Measurements from ENCODE around the gene ITGB2. TPM values are rescaled to one million over a fixed set of nuclear protein-coding genes. Genes with fewer than 3 reads are reported as not detected.

Gene ITGB2
- total RNA-seq, 6 experiments from 2014 or later: 0.19 to 0.45 (median 0.33) TPM; not detected in 3

DNA sequence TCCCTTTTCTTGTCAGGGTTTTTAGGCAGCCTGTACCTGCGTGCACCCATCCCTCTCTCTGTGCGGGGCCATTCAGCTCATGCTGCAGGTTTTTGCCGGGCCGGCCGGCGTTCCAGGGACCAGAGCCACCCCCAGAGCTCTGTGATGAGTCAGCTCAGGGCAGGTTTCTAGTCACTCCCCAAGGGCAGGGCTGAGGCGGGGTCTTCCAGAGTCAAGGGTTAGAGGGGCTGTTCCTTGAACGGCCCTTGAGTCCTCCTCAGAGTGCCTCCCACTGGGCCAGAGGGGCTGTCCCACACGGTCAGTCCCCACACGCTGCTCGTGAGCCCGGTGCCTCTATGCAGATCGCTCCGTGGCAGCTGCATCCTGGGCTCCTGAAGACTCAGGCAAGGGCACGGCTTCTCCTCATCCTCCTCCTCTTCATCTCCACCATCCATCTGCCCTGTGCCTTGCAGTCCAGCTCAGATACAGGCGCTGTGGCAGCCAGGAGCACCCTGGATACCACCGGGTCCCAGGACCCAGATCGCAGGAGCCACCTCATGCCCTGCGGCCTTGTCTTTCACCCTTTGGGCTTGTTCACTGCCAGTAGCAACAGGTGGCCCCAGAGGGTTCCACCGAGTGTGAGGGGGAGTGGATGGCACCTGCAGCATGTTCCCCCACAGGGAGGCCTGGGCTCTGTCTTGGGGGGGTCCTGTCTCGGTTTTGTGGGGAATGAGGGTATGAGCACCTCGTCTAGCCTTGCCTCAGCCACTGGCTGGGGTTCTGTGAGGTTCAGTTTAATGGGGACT lies 36.5 kb upstream of the ITGB2 start:
- peaks cover 21% of the 10 kb centered on the region; the same call in 1 of the 2 replicates for H3K36me3 Mint-ChIP-seq (ENCODE audit: low read depth)
- TF ChIP-seq, protein P1, sequence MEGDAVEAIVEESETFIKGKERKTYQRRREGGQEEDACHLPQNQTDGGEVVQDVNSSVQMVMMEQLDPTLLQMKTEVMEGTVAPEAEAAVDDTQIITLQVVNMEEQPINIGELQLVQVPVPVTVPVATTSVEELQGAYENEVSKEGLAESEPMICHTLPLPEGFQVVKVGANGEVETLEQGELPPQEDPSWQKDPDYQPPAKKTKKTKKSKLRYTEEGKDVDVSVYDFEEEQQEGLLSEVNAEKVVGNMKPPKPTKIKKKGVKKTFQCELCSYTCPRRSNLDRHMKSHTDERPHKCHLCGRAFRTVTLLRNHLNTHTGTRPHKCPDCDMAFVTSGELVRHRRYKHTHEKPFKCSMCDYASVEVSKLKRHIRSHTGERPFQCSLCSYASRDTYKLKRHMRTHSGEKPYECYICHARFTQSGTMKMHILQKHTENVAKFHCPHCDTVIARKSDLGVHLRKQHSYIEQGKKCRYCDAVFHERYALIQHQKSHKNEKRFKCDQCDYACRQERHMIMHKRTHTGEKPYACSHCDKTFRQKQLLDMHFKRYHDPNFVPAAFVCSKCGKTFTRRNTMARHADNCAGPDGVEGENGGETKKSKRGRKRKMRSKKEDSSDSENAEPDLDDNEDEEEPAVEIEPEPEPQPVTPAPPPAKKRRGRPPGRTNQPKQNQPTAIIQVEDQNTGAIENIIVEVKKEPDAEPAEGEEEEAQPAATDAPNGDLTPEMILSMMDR (IDR thresholded peaks at IDR 0.05): no peak
- no peak overlapping the region for H3K4me3 Mint-ChIP-seq
- H3K27me3 Mint-ChIP-seq (ENCODE audit: insufficient read depth): no peaks in the 10 kb centered on the region; the same call in 1 of the 2 replicates
- H3K9me3 Mint-ChIP-seq: no peaks in the 10 kb centered on the region
- no peak for DNase-seq
- H3K27ac Mint-ChIP-seq: no peak overlapping the region
- H3K4me1 Mint-ChIP-seq (ENCODE audit: low read depth): peaks cover 19% of the 10 kb centered on the region

DNA sequence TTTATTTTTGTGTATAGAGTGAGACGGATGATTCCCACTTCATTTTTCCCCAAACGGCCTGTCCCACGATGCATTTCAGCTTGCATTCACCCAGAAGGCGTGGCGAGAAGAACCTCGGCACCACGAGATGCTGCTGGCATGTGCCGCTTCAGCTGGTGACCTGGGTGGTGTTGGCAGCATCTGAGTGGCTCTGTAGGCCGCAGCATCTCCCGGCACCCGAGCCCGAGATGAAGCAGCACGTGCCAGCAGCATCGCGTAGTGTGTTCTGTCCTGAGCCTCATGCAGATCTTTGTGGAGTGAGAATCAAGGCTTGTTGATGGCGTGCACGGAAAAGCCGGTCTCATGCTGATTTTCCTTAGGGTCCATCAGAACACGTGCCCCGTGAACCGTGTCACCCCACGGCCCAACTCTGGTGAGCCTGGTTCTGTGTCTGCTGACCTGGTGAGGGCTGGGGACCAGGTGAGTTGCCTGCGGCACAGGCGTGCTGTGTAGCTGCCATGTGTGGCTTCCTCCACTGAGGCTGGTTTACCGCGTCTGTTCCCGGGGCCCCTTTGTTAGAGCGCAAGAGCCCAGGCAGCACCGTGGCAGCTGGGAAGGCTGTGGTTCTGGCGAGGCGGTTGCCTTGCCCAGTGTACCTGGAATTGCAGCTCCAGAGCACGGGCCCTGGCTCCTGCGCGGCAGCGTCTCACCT lies 35.8 kb upstream of the ITGB2 start:
- DNase-seq: no peak
- TF ChIP-seq, protein P1 (IDR thresholded peaks at IDR 0.05): no peak
- Mint-ChIP-seq H3K9me3 (no peaks in the 10 kb centered on the region), H3K36me3 (ENCODE audit: low read depth) (peaks cover 21% of the 10 kb centered on the region; the same call in 1 of the 2 replicates), H3K4me3 (no peak overlapping the region), H3K27ac (no peak overlapping the region), H3K4me1 (ENCODE audit: low read depth) (peaks cover 11% of the 10 kb centered on the region), H3K27me3 (ENCODE audit: insufficient read depth) (no peaks in the 10 kb centered on the region; the same call in 1 of the 2 replicates)

DNA sequence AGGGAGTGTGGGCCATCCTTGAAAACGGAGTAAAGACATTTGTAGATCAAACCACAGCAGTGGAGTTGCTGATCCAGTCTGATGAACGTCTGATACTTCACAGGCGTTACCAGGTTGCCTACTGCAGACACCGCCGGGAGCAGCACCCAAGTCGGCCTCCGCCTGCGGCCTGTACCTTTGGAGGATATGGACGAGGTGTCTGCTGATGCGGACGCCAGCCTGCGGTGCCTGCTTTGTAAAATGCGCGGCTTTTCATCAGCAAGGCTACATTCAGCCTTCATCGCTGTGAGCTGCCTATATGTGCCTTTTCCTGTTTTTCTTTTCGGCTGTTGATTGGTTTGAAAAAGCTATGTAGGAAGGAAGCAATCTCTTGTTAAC lies 35.1 kb upstream of the ITGB2 start:
- peaks cover 17% of the 10 kb centered on the region; the same call in 1 of the 2 replicates for H3K36me3 Mint-ChIP-seq (ENCODE audit: low read depth)
- H3K4me1 Mint-ChIP-seq (ENCODE audit: low read depth): peaks cover 4% of the 10 kb centered on the region; the same call in 1 of the 2 replicates
- H3K27me3 Mint-ChIP-seq (ENCODE audit: insufficient read depth): no peaks in the 10 kb centered on the region; the same call in 1 of the 2 replicates
- TF ChIP-seq, protein P1 (IDR thresholded peaks at IDR 0.05): no peak
- H3K9me3 Mint-ChIP-seq: no peaks in the 10 kb centered on the region
- H3K4me3 Mint-ChIP-seq: no peak overlapping the region
- no peak for DNase-seq
- H3K27ac Mint-ChIP-seq: no peak overlapping the region

DNA sequence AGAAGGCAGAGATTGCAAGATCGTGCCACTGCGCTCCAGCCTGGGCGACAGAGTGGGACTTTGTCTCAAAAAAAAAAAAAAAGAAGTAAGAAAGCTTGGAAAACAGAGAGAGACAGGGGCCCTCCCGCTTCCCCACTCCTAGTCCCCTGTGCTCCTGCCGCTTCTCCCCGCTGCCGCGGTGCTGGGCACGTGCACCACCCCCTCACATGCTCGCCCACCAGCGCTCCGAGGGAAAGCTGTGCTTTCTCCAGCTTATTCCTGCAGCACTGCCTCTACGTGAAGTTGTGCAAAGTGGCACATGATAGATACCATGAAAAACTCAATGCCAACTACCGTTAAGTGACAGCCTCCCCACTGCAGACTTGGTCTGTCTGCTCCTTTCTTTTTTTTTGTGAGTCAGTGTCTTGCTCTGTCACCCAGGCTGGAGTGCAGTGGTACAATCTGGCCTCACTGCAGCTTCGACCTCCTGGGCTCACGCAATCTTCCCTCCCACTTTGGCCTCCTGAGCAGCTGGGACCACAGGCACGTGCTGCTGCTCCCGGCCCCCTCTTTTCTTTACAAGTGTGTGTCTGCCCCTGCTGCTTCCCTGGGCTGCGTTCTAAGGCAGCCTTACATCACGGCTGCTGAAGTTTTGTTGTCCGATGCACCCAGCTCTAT lies 34.6 kb upstream of the ITGB2 start:
- no peak for DNase-seq
- H3K9me3 Mint-ChIP-seq: no peaks in the 10 kb centered on the region
- peaks cover 12% of the 10 kb centered on the region; the same call in 1 of the 2 replicates for H3K36me3 Mint-ChIP-seq (ENCODE audit: low read depth)
- H3K27me3 Mint-ChIP-seq (ENCODE audit: insufficient read depth): no peaks in the 10 kb centered on the region; the same call in 1 of the 2 replicates
- H3K4me3 Mint-ChIP-seq: no peak overlapping the region
- peaks cover 4% of the 10 kb centered on the region; the same call in 1 of the 2 replicates for H3K4me1 Mint-ChIP-seq (ENCODE audit: low read depth)
- no peak overlapping the region for H3K27ac Mint-ChIP-seq
- TF ChIP-seq, protein P1 (IDR thresholded peaks at IDR 0.05): no peak

DNA sequence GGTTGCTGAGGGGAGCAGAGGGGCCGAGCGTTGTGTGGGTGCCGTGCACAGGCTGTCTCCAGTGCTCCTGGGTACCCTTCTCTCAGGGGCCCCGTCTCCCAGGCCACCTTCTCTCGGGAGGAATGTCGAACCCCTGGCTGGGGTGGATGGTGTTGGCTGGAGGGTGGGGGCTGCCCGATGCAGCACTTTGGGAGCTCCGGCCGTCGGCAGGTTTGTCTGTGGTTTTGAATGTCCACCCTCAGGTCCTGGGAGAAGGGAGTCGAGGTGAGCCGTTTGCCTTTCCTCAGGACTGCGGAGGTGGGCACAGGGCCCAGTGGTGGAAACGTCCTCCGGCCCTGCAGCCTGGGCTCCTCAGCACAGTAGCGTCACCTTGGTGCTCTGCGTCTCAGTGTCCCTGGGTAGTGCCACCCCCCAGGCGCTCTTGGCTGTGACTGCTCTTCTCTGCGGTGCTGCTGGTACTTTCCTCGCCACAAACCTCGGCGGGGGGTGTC lies 33.6 kb upstream of the ITGB2 start:
- Mint-ChIP-seq H3K4me3 (no peak overlapping the region), H3K27me3 (ENCODE audit: insufficient read depth) (no peaks in the 10 kb centered on the region; the same call in 1 of the 2 replicates), H3K27ac (no peak overlapping the region), H3K36me3 (ENCODE audit: low read depth) (peaks cover 11% of the 10 kb centered on the region; the same call in 1 of the 2 replicates), H3K4me1 (ENCODE audit: low read depth) (peaks cover 4% of the 10 kb centered on the region; the same call in 1 of the 2 replicates), H3K9me3 (no peaks in the 10 kb centered on the region)
- TF ChIP-seq, protein P1 (IDR thresholded peaks at IDR 0.05): no peak
- no peak for DNase-seq
